HG02588 (cell line): ENCODE measurements around the gene ZC3H6.
A peak's percentile ranks its signal among the peaks of the same experiment; 100 is the strongest.

Source experiments
- ATAC-seq: cut with Tn5 transposase; IDR thresholded peaks from one replicate; pipeline ENCODE4 v1.9.1; 2021; ENCODE audit warnings: mild to moderate bottlenecking, moderate library complexity; ENCODE audit not compliant: unreplicated experiment

ZC3H6 gene

GRCh38 chr2:112275311-112275886 lies at the start of gene ZC3H6:
Gene ZC3H6, plus strand, starts transcription at chr2:112275597. Its CDS starts 398 bp downstream, at chr2:112275995.
- ATAC-seq = peak; percentile 93

- no peak for ATAC-seq
These were observed 46.0 kb upstream of the ZC3H6 start for GRCh38 chr2:112229348-112229747.

- no peak for ATAC-seq
These were observed 45.0 kb upstream of the ZC3H6 start for GRCh38 chr2:112230371-112230770.

GRCh38 chr2:112239862-112240261 lies 35.5 kb upstream of the ZC3H6 start:
- ATAC-seq = no peak

GRCh38 chr2:112242384-112242783 lies 33.0 kb upstream of the ZC3H6 start:
- no peak for ATAC-seq

GRCh38 chr2:112243233-112243632 lies 32.2 kb upstream of the ZC3H6 start:
- ATAC-seq = no peak

- no peak for ATAC-seq
These were observed 30.5 kb upstream of the ZC3H6 start for GRCh38 chr2:112244854-112245253.

- ATAC-seq = no peak
These were observed 24.1 kb upstream of the ZC3H6 start for GRCh38 chr2:112251271-112251670.

- no peak for ATAC-seq
These were observed 22.1 kb upstream of the ZC3H6 start for GRCh38 chr2:112253261-112253815.

GRCh38 chr2:112254466-112255240 lies 20.7 kb upstream of the ZC3H6 start, which contains the start of gene ZC3H8:
Gene ZC3H8, minus strand, starts transcription at chr2:112255042. Its CDS starts 61 bp downstream, at chr2:112254981.
- ATAC-seq = peak; percentile 94

- no peak for ATAC-seq
These were observed 19.5 kb upstream of the ZC3H6 start for GRCh38 chr2:112255875-112256274.

- no peak for ATAC-seq
These were observed 18.7 kb upstream of the ZC3H6 start for GRCh38 chr2:112256654-112257053.

GRCh38 chr2:112257575-112257974 lies 17.8 kb upstream of the ZC3H6 start:
- ATAC-seq = no peak

- peak; percentile 40 for ATAC-seq
These were observed 15.7 kb upstream of the ZC3H6 start for GRCh38 chr2:112259509-112260294.

- ATAC-seq = no peak
These were observed 15.1 kb upstream of the ZC3H6 start for GRCh38 chr2:112260295-112260625.

- ATAC-seq = no peak
These were observed 12.5 kb upstream of the ZC3H6 start for GRCh38 chr2:112262876-112263275.

- ATAC-seq = no peak
These were observed 6.8 kb upstream of the ZC3H6 start for GRCh38 chr2:112268547-112268946.

- ATAC-seq = no peak
These were observed 2.7 kb upstream of the ZC3H6 start for GRCh38 chr2:112272669-112273068.

- no peak for ATAC-seq
These were observed 2.0 kb upstream of the ZC3H6 start for GRCh38 chr2:112273349-112273748.

- peak; percentile 47 for ATAC-seq
These were observed 733 bp downstream of the ZC3H6 start for GRCh38 chr2:112275887-112276773.
